ENCODE results near the gene RNF8. TPM values are rescaled to one million over a fixed set of nuclear protein-coding genes. Genes with fewer than 3 reads are reported as not detected.

Gene RNF8
- total and polyA plus RNA-seq, 2 of the 4 experiments (the other 2 are of a cell fraction), result 16.5 to 17.9 TPM

DNA sequence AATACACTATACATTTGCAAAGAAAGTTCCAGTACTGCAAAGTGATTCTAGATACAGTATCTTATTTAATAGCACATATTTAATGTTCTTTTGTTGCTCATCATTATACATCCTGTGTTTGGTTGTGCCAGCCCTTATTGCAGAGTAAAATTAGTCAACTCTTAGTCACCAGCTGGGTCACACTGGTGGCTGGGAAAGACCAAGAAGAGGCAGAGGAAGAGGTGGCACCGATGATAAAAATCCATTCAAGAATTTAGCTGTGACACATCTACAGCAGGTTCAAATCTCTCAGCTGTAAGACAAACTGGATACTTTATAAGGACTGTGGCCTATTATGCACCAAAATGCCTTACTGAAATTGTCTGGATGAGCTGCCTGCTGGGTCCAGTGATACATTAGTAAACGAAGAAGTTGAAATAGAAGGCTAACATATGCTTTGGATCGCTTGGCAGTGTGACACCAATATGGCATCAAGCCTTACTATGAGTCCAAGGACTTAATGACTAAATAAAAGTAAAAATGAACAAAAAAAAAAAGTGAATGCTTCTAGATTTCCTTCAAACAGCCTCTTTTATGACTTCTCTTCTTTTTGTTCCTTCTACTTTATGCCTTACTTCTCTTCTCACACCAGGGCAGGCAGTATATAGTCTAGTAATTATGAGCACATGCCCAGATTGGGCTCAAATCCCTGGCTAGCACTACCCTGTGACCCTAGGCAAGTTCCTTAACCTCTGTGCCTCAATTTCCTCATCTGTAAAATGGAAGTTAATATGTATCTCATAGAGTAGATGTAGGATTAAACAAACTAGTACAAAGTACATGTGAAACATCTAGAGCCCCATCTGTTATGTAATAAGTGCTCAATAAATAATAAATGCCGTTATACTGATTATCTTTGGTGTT, 29.4 kb upstream of the RNF8 start:
- Histone ChIP-seq H2BK120ac (ENCODE audit: low read depth, low read length) (no peak overlapping the region), H3K9me1 (ENCODE audit: insufficient read depth, low read length) (peaks cover 9% of the 10 kb centered on the region), H3K23ac (ENCODE audit: low read depth, low read length) (no peak overlapping the region), H2BK20ac (ENCODE audit: low read depth, low read length) (no peak overlapping the region), H2BK5ac (ENCODE audit: low read depth, low read length, poor library complexity, severe bottlenecking) (no peak overlapping the region), H3K4me2 (ENCODE audit: low read depth, low read length) (no peak overlapping the region), H3K4me3 (ENCODE audit: insufficient read depth, low read depth, low read length) (no peak overlapping the region), H3K27ac (ENCODE audit: insufficient read depth, low read length) (no peak overlapping the region), H2AK9ac (replicated peaks; ENCODE audit: low read depth, low read length, poor library complexity) (no peak overlapping the region), H3K18ac (ENCODE audit: low read depth, low read length) (no peak overlapping the region), H3K9me3 (ENCODE audit: control insufficient read depth, insufficient read depth, low read length) (no peaks in the 10 kb centered on the region), H3K27me3 (ENCODE audit: control insufficient read depth, insufficient read depth, low read length) (no peaks in the 10 kb centered on the region), H3K9ac (ENCODE audit: low read depth, low read length) (no peak overlapping the region), H3K79me1 (ENCODE audit: low read depth in 1 of 2, low read length in 2 of 2) (no peaks in the 10 kb centered on the region), H3K36me3 (ENCODE audit: control insufficient read depth, insufficient read depth, low read length) (peaks cover 13% of the 10 kb centered on the region), H3K4ac (ENCODE audit: low read depth, low read length) (no peak overlapping the region), H4K20me1 (ENCODE audit: insufficient read depth, low read length) (peaks cover 4% of the 10 kb centered on the region; the same call in 1 of the 2 replicates), H3K56ac (ENCODE audit: extremely low read depth, insufficient read depth, low read length) (no peak overlapping the region), H4K5ac (ENCODE audit: low read depth, low read length) (no peak overlapping the region), H2AFZ (replicated peaks; ENCODE audit: low read length, poor library complexity) (no peak overlapping the region), H3K14ac (replicated peaks; ENCODE audit: low read depth, low read length) (no peak overlapping the region), H4K8ac (ENCODE audit: low read depth in 2 of 2, low read length in 2 of 2) (no peak overlapping the region), H2BK15ac (ENCODE audit: low read depth, low read length) (no peak overlapping the region), H2AK5ac (ENCODE audit: low read depth, low read length) (no peak overlapping the region), H3K4me1 (ENCODE audit: control insufficient read depth, insufficient read depth, low read length) (peaks cover 3% of the 10 kb centered on the region), H4K91ac (ENCODE audit: insufficient read depth, low read depth, low read length) (no peak overlapping the region)
- ATAC-seq (ENCODE audit: low read depth) (peak; percentile 40), DNase-seq (peak; percentile 70)
- BruUV-seq (replicated peaks), result no TSS peak
- intact Hi-C loops (cut with micrococcal nuclease) (loop anchor here (1.0 to 5.0 kb wide), 2 partner anchors 243 to 368 kb away; no protein-coding TSS in a partner anchor), in situ Hi-C loops (cut with MboI; ENCODE audit: low sequenced_read_pairs) (no loop called here), dilution Hi-C loops (cut with HindIII; ENCODE audit: low sequenced_read_pairs, unreplicated experiment) (no loop called here)
- WGBS, 2 experiments (ENCODE audit: extremely low coverage in 2 of 2, insufficient read length in 1 of 2), result 17% methylated on average over 1 of the region's 4 CpGs; no CpG with 5 or more reads in 1 of the 2 experiments
- CTCF ChIA-PET, result interaction anchor here (0.5 to 1.7 kb wide), 5 partner anchors 10 to 368 kb away, joined by 3 to 4 read pairs (median 3); no protein-coding TSS in a partner anchor
- TF ChIP-seq, protein P1, sequence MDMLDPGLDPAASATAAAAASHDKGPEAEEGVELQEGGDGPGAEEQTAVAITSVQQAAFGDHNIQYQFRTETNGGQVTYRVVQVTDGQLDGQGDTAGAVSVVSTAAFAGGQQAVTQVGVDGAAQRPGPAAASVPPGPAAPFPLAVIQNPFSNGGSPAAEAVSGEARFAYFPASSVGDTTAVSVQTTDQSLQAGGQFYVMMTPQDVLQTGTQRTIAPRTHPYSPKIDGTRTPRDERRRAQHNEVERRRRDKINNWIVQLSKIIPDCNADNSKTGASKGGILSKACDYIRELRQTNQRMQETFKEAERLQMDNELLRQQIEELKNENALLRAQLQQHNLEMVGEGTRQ (IDR thresholded peaks at IDR 0.05; ENCODE audit: low read depth, low read length), result no peak
- TF ChIP-seq FOS (IDR thresholded peaks at IDR 0.05; ENCODE audit: low read depth, low read length) (0 out of 2 replicates have a peak, but pooled peaks have one; percentile 12), MAZ (IDR thresholded peaks at IDR 0.05; ENCODE audit: borderline replicate concordance, low read depth, low read length) (no peak), RCOR1 (IDR thresholded peaks at IDR 0.05; ENCODE audit: insufficient replicate concordance, low read length) (peak; percentile 47), CEBPB (IDR thresholded peaks at IDR 0.05; ENCODE audit: low read depth, low read length) (peak; percentile 61), NFE2L2 (IDR thresholded peaks at IDR 0.05; ENCODE audit: low read depth, low read length) (no peak)
- TF ChIP-seq, protein P2, sequence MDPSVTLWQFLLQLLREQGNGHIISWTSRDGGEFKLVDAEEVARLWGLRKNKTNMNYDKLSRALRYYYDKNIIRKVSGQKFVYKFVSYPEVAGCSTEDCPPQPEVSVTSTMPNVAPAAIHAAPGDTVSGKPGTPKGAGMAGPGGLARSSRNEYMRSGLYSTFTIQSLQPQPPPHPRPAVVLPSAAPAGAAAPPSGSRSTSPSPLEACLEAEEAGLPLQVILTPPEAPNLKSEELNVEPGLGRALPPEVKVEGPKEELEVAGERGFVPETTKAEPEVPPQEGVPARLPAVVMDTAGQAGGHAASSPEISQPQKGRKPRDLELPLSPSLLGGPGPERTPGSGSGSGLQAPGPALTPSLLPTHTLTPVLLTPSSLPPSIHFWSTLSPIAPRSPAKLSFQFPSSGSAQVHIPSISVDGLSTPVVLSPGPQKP (IDR thresholded peaks at IDR 0.05; ENCODE audit: borderline replicate concordance, low read depth, low read length), result no peak
- TF ChIP-seq, protein P3, sequence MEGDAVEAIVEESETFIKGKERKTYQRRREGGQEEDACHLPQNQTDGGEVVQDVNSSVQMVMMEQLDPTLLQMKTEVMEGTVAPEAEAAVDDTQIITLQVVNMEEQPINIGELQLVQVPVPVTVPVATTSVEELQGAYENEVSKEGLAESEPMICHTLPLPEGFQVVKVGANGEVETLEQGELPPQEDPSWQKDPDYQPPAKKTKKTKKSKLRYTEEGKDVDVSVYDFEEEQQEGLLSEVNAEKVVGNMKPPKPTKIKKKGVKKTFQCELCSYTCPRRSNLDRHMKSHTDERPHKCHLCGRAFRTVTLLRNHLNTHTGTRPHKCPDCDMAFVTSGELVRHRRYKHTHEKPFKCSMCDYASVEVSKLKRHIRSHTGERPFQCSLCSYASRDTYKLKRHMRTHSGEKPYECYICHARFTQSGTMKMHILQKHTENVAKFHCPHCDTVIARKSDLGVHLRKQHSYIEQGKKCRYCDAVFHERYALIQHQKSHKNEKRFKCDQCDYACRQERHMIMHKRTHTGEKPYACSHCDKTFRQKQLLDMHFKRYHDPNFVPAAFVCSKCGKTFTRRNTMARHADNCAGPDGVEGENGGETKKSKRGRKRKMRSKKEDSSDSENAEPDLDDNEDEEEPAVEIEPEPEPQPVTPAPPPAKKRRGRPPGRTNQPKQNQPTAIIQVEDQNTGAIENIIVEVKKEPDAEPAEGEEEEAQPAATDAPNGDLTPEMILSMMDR (conservative IDR thresholded peaks at IDR 0.05; ENCODE audit: low read depth, low read length), result no peak
- POLR2A ChIA-PET (ENCODE audit: unreplicated experiment), result interaction anchor here (0.6 to 0.7 kb wide), 2 partner anchors 117 to 1021 kb away, joined by 3 to 4 read pairs; no protein-coding TSS in a partner anchor

Measured in IMR-90 (cell line).